H1 (cell line): ENCODE data around the gene COL16A1. TPM values are rescaled to one million over a fixed set of nuclear protein-coding genes. Genes with fewer than 3 reads are reported as not detected.

Source experiments
- ASH2L ChIP-seq: fragments of 200-600, 300-600 bp; sonication (generic); IDR thresholded peaks from one replicate; pipeline ENCODE4 v1.7.1; 2017; ENCODE audit warnings: low read length
- GTF2F1 ChIP-seq: IDR thresholded peaks from 2 replicates; pipeline ENCODE4 v1.6.1; 2012; ENCODE audit warnings: low read depth, low read length, improper control_type of control experiment, borderline replicate concordance
- RFX5 ChIP-seq: IDR thresholded peaks from 2 replicates; pipeline ENCODE4 v1.6.1; 2011; ENCODE audit warnings: low read depth, low read length, improper control_type of control experiment, borderline replicate concordance
- TAF7 ChIP-seq: optimal IDR thresholded peaks from 2 replicates; pipeline ENCODE3; 2011; ENCODE audit warnings: low read depth, mild to moderate bottlenecking, inconsistent platforms, low read length, moderate library complexity, borderline replicate concordance
- polyA plus RNA-seq, 7 experiments: library from polyadenylated mRNA; depleted of rRNA in 3 of 7; stranded (reverse) in 5 of 7; unstranded in 2 of 7; fragments of >200 nt in 5 of 7; fragments of 200-250 nt in 2 of 7; gene quantifications; 1 replicate in 5 of 7; 2 replicates in 1 of 7; 4 replicates in 1 of 7; pipeline versions ENCODE4 v1.2.1 to v1.2.3, GENCODE V29; 2011 to 2013; ENCODE audit warnings: missing spikeins in 2 of 7, mixed read lengths in 2 of 7
- total RNA-seq: library from RNA; stranded (reverse); fragmentation: NEBNext Ultra II Directional; extraction: Animal tissue kit (Norgen Biotek cat#: 25700); gene quantifications from 2 replicates; pipeline ENCODE4 v1.2.1, GENCODE V29; 2021

The COL16A1 gene
- total and polyA plus RNA-seq, 2 of the 8 experiments (the other 6 are each of a cell fraction or from before 2014, with no cell fraction given), result 2.0 to 10.5 TPM

DNA sequence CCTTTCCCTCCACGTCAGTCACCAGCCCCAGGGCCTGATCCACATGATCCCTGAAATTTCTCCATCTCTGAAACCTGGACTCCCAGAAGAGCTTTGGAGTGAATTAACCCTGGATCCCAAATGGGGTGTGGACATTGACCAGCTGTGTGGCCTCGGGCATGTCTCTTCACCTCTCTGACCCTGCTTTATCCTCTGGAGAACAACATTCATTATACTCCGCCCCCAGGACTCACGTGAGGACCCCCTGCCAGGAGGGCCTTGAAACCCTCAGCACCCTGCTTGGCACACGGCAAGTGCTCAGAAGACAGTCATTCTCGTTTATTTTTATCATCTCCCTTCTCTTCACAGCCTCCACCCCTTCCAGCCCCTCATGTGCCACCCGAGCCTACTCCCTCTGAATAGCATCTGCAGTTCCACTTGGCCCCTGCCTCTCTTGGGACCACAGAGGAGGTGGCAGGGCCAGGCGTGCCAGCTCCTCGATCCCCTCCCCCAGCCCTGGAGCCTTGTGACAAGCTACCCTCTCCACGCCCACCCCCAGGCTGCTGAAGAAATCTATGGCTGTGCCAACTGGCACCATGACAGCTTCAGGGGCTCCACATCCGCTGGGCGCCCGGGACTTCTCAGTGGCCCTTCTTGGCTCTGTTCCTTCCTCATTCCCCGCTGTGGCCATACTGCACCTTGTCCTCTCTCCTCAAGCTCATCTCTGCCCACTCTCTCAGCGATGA is 42.3 kb upstream of the COL16A1 start (continued):
- TF ChIP-seq TAF7 (no peak), GTF2F1 (no peak), RFX5 (no peak), ASH2L (no peak)
- TF ChIP-seq, all 59 proteins: peak for 0
